ENCODE data around the gene WNT8A.

WNT8A gene

DNA sequence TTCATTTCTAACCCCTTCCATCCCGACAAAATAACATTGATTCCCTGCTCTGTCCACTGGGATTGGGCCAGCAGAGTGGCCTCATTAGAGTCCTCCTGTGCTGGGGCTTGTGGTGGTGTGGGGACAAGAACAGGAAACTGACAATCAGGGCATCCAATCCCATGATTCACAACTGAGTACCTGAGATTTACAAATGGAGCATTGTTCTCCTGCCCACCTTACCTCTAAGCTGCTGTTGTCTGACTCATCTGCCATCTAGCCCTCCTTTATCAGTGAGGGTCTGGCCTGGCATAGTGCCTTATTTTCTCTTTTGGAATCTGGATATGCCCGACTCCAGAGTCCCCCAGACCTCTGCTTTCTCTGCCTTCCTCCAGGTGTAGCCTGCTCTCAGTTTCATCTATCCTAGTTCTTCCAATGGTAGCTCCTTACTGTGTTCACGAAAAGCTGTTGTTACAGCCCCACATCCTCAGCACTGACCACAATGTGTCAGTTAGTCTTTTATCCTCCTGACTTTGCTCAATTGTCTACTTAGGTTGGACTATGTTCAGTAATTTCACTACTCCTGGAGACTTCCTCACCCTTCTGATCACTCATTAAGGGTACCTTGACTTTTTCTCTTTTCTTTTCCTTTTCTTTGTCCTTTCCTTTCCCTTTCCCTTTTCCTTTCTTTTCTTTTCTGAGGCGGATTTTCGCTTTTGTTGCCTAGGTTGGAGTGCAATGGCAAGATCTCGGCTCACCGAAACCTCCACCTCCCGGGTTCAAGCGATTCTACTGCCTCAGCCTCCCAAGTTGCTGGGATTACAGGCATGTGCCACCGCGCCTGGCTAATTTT is 13.4 kb downstream of the WNT8A start:
- DNase-seq (ENCODE audit: low read depth, low spot score): no peak
- ChIA-PET POLR2A (no interaction called here), CTCF (no interaction called here)
- TF ChIP-seq, protein P1, sequence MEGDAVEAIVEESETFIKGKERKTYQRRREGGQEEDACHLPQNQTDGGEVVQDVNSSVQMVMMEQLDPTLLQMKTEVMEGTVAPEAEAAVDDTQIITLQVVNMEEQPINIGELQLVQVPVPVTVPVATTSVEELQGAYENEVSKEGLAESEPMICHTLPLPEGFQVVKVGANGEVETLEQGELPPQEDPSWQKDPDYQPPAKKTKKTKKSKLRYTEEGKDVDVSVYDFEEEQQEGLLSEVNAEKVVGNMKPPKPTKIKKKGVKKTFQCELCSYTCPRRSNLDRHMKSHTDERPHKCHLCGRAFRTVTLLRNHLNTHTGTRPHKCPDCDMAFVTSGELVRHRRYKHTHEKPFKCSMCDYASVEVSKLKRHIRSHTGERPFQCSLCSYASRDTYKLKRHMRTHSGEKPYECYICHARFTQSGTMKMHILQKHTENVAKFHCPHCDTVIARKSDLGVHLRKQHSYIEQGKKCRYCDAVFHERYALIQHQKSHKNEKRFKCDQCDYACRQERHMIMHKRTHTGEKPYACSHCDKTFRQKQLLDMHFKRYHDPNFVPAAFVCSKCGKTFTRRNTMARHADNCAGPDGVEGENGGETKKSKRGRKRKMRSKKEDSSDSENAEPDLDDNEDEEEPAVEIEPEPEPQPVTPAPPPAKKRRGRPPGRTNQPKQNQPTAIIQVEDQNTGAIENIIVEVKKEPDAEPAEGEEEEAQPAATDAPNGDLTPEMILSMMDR (IDR thresholded peaks at IDR 0.05; ENCODE audit: insufficient read depth, low read length, missing control alignments): no peak
- H3K4me3 ChIP-seq (ENCODE audit: low read depth, low read length): no peak overlapping the region

DNA sequence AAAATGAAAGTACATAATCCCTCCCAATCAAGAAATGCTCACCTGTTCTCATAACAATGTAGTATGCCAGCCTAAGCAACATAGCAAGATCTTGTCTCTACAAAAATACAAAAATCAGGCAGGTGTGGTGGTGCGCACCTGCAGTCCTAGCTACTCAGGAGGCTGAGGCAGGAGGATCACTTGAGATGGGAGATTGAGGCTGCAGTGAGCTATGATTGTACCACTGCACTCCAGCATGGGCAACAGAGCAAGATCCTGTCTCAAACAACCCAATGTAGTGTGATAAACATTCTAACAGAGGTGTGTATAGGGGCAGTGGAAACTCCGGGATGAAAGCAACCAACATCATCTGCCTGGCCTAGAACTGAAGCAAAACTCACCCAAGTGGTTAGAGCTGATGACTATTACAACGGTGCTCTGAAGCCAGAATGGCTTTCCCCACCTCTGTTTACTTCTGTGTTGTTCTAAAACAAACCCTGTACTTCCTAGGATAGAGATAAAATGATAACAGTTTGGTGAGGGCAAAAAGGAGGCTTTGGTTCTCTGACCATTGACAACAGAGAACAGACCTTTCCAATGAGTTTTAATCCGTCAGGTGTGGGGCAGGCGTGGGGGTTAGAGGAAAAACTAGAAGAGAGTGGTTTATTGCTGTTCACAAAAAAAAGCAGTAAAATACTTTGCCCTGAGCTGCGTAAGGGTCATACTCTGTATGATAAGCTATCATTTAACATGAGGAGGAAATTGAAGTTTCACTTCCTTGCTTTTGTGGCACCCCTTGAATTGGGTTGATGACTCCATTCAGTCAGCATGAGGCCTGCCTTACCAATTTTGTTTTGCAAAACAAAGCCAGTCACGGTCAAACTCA is 18.9 kb downstream of the WNT8A start:
- no peak overlapping the region for H3K4me3 ChIP-seq (ENCODE audit: low read depth, low read length)
- TF ChIP-seq, protein P1 (IDR thresholded peaks at IDR 0.05; ENCODE audit: insufficient read depth, low read length, missing control alignments): no peak
- CTCF ChIA-PET: interaction anchor here (1.4 to 3.1 kb wide), 4 partner anchors 15 to 34 kb away, joined by 5 to 22 read pairs (median 7); no protein-coding TSS in a partner anchor
- no peak for DNase-seq (ENCODE audit: low read depth, low spot score)
- POLR2A ChIA-PET: no interaction called here

DNA sequence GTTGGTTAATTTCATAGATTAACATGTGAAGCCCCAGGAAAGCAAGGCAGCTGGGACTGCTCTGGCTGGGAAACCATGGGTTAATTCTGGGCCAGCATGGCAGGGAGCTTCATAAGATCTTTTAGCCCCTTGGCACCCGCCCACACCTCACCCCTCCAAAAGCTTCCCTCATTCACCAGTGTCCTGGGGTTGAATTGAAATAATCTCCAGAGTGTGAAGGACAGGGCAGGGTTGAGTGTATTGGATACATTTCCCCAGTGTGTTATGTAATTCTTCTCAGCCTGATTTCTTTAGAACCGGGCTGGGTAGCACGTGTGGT is 19.4 kb downstream of the WNT8A start:
- H3K4me3 ChIP-seq (ENCODE audit: low read depth, low read length): no peak overlapping the region
- TF ChIP-seq, protein P1 (IDR thresholded peaks at IDR 0.05; ENCODE audit: insufficient read depth, low read length, missing control alignments): no peak
- ChIA-PET POLR2A (no interaction called here), CTCF (interaction anchor here (1.4 to 3.1 kb wide), 3 partner anchors 14 to 34 kb away, joined by 5 to 22 read pairs (median 7); no protein-coding TSS in a partner anchor)
- no peak for DNase-seq (ENCODE audit: low read depth, low spot score)

DNA sequence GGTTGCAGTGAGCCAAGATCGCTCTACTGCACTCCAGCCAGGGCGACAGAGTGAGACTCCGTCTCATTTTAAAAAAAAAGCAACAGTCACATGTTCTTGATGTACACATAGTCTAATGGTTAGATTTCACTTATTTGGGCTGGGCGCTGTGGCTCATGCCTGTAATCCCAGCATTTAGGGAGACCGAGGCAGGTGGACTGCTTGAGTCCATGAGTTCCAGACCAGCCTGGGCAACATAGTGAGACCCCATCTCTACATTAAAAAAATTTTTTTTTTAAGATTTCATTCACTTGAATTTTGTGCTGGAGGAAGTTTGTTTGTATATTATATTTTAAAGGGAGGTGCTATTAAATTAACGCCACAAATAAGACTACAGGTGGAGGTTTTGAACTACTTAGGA is 21.9 kb downstream of the WNT8A start:
- POLR2A ChIA-PET: no interaction called here
- CTCF ChIA-PET: no interaction called here
- TF ChIP-seq, protein P1 (IDR thresholded peaks at IDR 0.05; ENCODE audit: insufficient read depth, low read length, missing control alignments): no peak
- DNase-seq (ENCODE audit: low read depth, low spot score): no peak
- no peak overlapping the region for H3K4me3 ChIP-seq (ENCODE audit: low read depth, low read length)

DNA sequence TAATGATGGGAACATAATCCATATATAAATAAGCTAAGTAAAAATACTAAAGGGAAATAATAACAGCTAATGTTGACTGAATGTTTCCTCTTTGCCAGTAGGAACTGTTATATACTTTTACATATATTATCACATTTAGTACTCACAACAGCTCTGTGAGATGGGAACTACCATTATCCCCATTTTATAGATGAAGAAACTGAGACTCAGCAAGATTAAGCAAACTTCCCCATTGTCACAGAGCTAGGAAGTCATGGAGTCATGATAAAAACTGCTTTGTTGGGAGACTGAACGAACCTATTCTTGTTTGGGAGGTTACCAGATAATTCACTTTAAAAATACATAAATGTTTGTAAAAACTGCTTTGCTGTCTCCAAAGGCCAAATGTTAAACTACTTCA is 23.4 kb downstream of the WNT8A start:
- no peak for DNase-seq (ENCODE audit: low read depth, low spot score)
- TF ChIP-seq, protein P1 (IDR thresholded peaks at IDR 0.05; ENCODE audit: insufficient read depth, low read length, missing control alignments): no peak
- CTCF ChIA-PET: interaction anchor here (1.0 to 2.2 kb wide), 4 partner anchors 21 to 70 kb away, joined by 3 to 10 read pairs (median 6); no protein-coding TSS in a partner anchor
- H3K4me3 ChIP-seq (ENCODE audit: low read depth, low read length): no peak overlapping the region
- POLR2A ChIA-PET: no interaction called here
